ENCODE measurements around the gene ZNF276.
"Not testable (repeated sequence)": the region's sequence is repeated elsewhere in the genome, so short reads cannot be mapped to it uniquely, and the experiment has no call there.

- TF ChIP-seq, protein P1, sequence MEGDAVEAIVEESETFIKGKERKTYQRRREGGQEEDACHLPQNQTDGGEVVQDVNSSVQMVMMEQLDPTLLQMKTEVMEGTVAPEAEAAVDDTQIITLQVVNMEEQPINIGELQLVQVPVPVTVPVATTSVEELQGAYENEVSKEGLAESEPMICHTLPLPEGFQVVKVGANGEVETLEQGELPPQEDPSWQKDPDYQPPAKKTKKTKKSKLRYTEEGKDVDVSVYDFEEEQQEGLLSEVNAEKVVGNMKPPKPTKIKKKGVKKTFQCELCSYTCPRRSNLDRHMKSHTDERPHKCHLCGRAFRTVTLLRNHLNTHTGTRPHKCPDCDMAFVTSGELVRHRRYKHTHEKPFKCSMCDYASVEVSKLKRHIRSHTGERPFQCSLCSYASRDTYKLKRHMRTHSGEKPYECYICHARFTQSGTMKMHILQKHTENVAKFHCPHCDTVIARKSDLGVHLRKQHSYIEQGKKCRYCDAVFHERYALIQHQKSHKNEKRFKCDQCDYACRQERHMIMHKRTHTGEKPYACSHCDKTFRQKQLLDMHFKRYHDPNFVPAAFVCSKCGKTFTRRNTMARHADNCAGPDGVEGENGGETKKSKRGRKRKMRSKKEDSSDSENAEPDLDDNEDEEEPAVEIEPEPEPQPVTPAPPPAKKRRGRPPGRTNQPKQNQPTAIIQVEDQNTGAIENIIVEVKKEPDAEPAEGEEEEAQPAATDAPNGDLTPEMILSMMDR (IDR thresholded peaks at IDR 0.05; ENCODE audit: low read depth, low read length) = not testable (repeated sequence)
- TF ChIP-seq EZH2phosphoT487 (IDR thresholded peaks at IDR 0.05; ENCODE audit: low read depth) = not testable (repeated sequence)
Measured at GRCh38 chr16:89689621-89690020, 31.7 kb upstream of the ZNF276 start.

All from OCI-LY3 (cell line).